Ramos (cell line): ENCODE results near the gene RAI1.

Source experiments
- in situ Hi-C: fragments of 300-500 bp; cut with MboI; formaldehyde crosslinking; loops from one replicate; pipeline ENCODE4 v1.14.3; 2022; ENCODE audit warnings: low sequenced_read_pairs; ENCODE audit not compliant: unreplicated experiment

RAI1 gene

DNA sequence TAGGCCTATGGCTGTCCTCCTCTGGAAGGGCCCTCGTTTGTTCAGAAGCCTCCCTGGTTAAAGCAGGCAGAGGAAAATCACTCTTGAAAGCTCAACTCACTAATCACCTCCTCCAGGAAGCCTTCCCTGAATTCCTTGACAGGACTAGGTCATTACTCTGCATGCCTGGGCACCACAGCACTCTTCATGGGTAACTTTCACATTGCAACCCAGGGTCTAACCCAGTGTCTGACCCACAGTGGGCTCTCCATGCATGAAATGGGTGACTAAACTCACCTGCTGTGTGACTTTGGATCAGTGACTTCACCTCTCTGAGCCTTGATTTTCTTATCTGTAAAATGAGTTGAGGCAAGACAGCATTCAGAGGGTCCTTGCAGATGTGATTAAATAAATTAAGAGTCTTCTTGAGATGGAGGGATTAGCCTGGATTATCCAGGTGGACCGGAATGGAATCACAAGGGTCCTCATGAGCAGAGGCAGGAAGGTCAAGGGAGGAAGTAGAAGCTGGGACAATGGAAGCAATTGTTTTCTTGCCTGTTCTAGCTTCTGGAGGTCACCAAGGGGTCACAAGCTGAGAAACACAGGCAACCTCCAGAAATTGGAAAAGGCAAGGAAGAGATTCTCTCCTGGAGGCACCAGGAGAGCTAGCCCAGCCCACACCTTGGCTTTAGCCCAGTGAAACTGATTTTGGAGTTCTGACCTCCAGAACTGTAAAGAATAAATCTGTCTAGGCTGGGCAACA, 3.8 kb upstream of the RAI1 start:
- in situ Hi-C loops, result loop anchor here (5.0 to 25.0 kb wide), 2 partner anchors 185 to 360 kb away; partner anchors contain the start of genes ATPAF2 and GID4

DNA sequence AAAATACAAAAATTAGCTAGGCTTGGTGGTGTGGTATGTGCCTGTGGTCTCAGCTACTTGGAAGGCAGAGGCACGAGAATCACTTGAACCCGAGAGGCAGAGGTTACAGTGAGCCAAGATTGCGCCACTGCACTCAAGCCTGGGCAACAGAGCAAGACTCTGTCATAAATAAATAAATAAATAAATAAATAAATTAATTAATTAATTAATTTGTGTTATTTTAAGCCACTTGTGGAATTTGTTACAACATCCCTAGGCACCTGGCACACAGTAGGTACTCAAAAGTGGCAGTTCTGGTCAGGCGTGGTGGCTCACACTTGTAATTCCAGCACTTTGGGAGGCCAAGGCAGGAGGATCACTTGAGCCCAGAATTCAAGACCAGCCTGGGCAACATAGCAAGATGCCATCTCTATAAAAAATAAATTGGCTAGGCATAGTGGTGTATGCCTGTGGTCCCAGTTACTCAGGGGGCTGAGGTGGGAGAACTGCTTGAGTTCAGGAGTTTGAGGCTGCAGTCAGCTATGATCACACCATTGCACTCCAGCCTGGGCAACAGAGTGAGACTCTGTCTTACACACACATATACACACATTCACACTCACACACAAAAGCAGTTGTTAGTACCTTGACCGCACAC, 3.1 kb upstream of the RAI1 start:
- in situ Hi-C loops, result loop anchor here (5.0 to 25.0 kb wide), 2 partner anchors 184 to 359 kb away; partner anchors contain the start of genes ATPAF2 and GID4

DNA sequence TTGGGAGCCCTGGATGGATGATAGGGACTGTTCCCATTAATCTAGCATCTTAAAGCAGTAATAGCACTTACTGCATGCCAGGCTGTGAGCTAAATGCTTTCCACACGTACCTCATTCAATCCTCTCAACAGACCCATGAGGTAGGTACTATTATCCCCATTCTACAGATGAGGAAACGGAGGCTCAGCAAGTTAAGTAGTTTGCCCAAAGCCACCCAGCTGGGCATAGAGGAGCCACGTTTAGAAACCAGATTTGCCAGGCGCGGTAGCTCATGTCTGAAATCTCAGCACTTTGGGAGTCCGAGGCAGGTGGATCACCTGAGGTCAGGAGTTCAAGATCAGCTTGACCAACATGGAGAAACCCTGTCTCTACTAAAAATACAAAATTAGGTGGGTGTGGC, 2.0 kb upstream of the RAI1 start:
- in situ Hi-C loops, result loop anchor here (5.0 to 25.0 kb wide), 2 partner anchors 183 to 358 kb away; partner anchors contain the start of genes ATPAF2 and GID4

DNA sequence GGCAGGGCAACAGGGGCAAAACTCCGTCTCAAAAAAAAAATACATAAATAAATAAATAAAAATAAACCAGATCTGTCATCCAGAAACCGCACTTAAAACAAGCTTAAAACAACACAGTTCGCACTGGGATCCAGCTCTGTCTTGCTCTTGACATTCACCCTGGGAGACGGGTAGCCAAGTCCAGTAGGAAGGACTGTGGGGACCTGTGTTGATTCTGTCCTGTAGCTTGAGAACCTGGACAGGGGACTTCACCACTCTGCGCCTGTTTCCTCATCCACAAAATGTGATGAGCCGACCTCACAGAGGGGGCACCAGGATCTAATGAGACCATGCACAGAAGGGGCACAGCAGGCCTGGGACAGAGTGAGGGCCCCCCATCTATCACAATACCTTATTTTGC, 1.5 kb upstream of the RAI1 start:
- in situ Hi-C loops, result loop anchor here (5.0 to 25.0 kb wide), 2 partner anchors 183 to 358 kb away; partner anchors contain the start of genes ATPAF2 and GID4

DNA sequence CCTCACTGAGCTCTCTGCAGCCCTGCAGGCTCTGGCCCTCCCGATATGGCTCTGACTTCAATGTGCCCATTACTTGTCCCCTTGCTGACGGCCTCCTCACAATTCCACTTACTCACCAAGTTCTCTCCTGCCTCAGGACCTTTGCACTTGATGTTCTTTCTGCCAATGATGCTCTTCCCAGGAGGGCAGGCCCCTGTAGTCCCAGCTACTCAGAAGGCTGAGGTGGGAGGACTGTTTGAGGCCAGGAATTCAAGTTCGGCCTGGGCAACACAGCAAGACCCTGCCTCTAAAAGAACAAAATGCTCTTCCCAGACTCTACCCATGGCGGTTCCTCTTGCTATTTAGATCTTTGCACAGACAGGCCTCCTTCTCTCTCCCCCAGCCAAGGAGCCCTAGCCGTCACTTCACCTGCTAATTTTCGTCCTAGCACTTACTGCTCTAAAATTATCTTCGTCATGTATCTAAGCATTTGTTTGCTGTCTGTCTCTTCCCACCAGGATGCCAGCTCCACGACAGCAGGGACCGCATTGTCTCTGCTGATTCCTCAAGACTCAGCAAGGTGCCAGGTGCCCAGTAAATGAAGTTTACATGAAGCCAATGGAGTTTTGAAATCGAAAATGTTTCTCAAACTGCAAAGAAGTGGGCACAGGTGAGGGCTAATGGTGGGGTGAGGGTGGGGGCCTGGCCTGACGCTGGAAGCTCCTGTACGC, 626 bp upstream of the RAI1 start:
- in situ Hi-C loops, result loop anchor here (25.0 kb wide), 1 partner anchor 357 kb away; the partner anchor contains the start of genes ATPAF2 and GID4

DNA sequence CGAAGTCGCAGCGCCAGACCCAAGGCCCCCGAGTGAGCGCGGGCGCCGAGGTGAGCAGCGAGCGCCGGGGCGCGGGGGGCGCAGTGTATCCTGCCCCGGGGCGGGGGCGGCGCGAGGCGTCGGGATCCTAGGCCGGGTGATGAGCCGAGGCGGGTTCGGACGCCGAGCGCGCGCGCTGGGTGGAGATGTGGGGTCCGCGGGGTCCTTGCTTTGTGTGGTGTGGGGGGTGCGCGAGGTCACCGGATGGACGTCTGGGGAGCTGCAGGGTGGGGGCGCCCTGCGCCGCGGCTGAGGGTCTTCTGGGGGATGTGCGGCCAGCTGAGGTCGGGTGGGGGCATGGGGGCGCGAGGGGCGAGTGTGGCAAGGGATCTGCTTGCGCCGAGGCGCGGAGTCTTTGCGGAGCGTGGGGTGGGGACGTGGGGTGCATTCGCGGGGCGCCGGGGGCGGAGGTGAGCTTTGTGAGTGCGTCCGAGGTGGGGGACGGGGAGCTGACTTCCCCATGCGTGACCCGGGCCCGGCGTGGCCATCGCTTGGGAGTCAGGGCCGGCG, 560 bp downstream of the RAI1 start:
- in situ Hi-C loops, result loop anchor here (25.0 kb wide), 1 partner anchor 355 kb away; the partner anchor contains the start of genes ATPAF2 and GID4

DNA sequence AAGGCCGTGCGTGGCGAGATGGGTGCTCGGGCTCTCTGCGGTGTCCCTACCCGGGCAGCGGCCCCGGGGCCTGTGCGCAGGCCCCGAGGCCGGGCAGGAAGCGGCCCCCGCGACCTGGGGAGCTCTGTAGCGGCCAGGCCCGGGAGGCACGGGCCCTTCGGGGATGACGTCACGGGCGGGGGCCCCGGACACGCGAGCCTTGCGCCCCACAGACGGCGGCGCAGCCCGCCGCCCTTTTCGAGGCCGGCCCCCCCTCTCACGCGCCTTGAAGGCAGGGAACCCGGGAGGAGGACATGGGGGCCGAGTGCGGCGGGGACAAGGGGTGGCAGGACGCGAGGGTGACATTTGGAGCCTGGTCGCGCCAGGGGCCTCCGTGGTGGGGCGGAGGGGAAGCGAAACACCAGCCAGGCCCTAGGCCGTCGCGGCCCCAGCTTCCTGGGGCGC, 1.1 kb downstream of the RAI1 start:
- in situ Hi-C loops, result loop anchor here (25.0 kb wide), 1 partner anchor 355 kb away; the partner anchor contains the start of genes ATPAF2 and GID4

DNA sequence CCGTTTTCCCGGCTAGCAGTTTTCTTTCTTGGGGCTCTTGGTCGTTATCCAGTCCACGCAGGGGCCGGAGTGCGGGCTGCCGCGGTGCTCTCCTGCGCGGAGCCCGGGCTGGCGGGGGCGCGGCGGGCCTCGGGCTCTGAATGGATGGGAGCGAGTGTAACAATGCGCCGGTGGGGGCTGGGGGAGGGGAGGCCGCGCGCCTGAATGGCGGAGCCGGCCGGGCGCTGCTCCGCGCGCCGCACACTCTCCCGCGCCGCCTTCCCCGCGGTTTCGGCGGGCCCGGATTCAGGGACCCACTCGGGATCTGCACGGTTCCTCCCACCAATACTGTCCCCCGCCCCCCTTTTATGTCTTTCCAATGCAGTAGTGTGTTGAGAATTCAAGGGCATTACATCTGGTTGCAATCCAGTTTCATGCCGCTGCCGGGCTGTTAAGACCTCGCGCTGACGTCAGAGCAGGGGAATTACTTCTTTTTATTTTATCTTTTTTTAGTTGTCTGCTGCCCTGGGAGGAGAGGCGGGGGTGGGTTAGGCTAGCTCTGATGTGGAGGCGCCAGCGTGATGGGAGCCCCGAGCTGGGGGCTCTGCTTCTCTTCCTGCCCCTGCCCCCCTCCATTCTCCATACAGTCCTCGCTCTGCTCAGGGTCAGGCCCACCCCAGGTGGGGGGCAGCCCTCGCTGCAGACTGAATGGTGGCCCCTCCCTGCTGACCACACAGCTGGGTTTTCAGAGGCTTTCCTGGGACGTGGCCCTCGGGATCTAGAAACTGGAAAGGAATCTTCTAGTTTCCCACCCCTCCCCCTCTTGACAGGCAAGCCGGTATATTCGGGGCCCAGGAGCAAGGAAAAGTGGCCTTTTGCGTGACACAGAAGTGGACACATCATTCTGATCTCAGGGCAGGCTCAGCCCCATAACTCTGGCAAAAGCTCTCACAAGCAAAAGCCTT, 1.8 kb downstream of the RAI1 start:
- in situ Hi-C loops, result loop anchor here (25.0 kb wide), 1 partner anchor 354 kb away; the partner anchor contains the start of genes ATPAF2 and GID4

DNA sequence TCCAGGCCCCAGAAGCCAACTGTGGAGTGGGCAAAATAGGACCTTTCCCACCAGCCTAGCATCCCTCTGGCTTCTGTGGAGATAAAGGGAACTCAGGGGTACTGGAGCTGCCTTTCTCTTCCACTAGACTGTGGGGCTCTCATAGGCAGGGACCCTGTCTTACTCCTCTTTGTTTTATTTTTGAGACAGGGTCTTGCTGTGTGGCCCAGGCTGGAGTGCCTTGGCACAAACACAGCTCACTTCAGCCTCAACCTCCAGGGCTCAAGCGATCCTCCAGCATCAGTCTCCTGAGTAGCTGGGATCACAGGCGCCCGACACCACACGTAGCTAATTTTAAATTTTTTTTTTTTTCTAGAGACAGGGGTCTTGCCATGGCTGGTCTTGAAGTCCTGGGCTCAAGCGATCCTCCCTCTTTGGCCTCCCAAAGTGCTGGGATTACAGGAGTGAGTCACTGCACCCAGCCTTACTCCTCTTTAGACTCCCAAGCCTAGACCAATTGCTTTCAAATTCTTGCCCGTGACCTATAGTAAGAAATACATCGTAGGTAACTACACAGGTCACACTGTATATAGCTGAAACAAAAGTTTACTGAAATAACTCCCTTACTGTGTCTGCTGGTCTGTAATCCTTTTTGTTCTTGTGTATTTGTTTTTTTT, 2.6 kb downstream of the RAI1 start:
- in situ Hi-C loops, result loop anchor here (25.0 kb wide), 1 partner anchor 353 kb away; the partner anchor contains the start of genes ATPAF2 and GID4

DNA sequence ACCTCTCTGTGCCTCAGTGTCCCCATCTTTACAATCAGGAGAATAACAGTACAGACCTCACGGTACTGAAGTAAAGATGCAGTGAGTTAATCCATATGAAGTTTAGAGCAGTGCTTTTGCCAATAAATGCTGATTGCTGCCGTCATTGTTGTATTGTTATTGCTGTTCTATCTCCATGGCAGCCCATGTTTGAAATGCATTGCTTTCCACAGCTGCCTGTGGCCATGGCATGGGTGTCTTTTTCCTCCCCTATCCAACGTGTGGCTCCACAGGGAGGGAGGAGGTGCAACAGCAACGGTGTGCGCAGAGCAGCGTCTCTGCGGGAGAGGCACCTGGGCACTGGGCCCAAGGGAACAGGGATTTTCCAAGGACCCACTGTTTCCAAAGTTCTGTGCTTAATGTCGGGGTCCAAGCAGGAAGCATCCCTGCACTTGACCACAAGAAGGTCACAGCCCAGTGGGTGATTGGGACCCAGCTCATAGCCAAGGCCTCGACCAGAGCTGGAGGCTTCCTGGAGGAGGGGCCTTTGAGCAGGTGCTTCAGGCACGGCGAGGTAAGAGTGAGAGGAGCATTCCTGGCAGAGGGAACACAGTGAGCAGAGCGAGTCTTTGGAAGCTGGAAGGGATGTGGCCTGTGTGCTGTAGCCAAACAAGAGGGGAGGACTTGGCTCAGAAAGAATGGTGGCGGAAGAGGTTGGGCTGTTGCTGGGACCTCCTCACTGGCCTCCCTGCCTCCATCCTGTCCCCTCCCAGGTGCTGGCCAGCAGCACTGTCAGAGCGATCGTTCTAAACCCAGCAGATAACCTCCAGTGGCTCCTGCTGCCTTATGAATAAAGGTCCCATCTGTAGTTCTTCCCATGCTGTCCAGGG, 3.9 kb downstream of the RAI1 start:
- in situ Hi-C loops, result loop anchor here (25.0 kb wide), 1 partner anchor 352 kb away; the partner anchor contains the start of genes ATPAF2 and GID4

DNA sequence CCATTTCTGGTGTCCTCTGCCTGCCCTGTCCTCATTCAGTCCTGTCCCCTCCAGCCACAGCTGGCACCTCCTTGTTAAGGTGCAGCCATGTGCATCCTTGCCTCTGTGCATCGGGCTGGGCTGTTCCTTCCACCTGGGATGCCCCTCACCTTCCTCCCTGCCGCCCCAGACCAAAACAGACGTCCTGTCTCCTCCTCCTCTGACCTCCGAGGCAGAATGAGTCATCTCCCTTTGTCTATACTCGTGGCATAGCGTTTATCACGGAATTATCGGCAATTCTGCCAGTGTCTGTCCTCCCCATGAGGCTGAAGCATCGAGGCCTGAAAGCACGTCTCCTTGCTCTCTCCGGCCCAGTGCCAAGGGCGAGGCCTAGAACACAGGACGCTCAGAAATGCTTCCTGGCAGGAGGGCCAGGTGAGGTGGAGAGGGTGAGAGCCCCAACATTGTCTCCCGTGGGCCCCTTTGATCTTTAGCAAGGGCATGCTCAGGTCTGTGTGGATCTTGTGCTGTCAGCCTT, 4.6 kb downstream of the RAI1 start:
- in situ Hi-C loops, result loop anchor here (25.0 kb wide), 1 partner anchor 351 kb away; the partner anchor contains the start of genes ATPAF2 and GID4

DNA sequence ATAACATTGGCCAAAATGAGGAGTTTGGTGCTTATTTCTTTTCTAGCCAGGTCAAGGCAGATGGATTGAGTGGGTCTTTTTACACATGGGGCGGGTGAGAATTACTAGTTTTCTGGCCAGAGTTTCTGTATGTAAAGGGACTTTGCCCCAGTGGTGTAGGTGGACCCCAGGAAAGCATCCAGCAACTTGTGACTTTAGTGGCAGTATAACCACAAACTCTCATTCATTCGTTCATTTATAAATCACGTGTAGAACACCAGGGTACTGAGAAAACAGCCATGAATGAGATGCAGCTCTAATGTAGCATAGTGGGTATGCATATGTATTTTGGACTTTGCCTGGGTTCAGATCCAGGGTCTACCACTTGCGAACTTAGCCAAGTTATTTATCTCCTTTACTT, 8.1 kb downstream of the RAI1 start:
- in situ Hi-C loops, result loop anchor here (25.0 kb wide), 1 partner anchor 348 kb away; the partner anchor contains the start of genes ATPAF2 and GID4

DNA sequence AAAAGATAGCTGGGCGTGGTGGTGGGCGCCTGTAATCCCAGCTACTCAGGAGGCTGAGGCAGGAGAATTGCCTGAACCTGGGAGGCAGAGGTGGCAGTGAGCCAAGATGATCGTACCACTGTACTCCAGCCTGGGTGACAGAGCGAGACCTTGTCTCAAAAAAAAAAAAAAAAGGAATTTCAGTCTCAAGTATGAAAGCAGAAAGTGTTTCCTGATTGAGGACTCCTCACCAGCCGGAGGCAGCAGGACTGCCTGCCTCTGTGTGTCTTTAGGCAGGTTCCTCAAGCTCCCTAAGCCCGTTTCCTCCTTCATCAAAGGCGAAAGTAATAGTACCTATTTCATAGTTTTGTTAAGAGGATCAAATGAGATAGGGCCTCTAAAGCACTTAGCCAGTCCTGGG, 9.0 kb downstream of the RAI1 start:
- in situ Hi-C loops, result loop anchor here (25.0 kb wide), 1 partner anchor 347 kb away; the partner anchor contains the start of genes ATPAF2 and GID4

DNA sequence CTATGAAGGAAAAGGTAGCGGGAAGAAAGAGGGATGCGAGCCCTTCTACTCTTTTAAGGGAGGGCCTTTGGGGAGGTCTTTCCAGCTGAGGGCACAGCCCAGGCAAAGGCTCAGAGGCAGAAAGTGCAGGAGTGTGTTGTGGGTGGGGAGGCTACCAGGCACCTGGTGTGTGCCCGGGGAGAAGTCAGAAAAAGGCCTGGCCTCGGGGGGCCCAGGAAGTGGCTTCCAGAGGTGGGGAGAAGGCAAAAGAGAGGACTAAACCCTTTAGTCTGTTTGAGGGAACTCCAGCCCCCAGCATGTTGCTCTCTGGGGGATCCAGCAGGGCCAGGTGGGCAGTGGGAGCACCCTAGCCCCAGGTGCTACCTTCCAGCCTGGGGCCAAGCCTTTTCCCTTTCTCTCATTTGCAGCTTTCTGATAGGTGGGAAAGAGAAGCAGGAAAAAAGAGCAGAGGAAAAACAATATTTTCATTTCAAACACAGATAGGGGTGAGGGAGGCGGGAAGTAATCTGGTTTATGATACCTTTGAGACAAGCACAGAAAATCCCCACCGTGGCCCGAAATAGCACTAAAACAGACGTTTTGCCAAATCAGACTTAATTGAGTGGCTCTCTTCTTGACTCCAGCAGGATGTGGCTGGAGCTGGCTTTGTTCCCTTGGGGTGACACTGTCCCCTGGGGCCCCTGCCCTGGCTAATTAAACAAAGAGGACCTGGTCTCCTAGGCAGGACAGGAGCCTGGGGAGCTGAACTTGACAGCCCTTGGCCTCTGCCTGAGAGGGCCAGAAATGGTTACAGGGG, 10.4 kb downstream of the RAI1 start:
- in situ Hi-C loops, result loop anchor here (25.0 kb wide), 1 partner anchor 346 kb away; the partner anchor contains the start of genes ATPAF2 and GID4

DNA sequence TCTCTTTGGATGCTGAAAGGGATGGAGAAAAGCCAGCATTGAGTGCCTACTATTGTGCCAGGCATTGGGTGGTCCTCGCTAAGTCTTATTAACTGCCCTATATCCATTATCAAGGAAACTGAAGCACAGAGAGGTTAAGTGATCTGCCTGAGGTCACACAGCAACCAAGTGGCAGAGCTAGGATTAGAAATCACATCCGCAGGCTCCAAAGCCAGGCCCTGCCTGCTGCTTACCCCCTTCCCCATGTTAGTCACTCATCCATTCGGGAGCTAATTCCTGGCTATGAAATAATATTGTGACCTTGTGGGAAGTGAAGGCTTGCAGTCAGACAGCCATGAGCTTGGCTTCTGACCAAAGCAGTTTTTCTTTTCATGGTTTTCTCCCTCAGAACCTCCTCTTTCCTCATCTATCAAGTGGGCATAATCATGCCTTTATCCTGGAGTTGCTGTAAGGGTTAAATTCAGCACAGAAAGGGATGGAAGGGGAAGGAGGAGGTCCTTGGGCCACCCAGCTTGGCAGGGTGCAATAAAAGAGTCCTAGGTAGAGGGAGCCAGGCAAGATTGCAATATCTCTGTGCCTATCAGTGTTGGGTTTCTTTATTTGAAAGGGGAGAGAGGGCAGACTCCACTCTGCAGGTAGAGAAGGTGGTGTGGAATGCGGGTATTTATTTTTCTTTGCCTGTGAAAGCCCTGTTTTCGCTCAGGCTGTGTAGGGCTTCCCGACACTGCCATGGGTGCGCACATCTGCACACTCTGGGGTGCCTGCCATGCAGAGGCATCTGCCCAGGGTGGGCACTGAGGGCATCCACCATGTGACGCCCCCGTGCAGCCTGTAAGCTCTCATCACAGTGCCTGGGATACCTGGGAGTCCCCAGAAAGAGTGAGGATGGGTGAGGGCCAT, 11.3 kb downstream of the RAI1 start:
- in situ Hi-C loops, result loop anchor here (25.0 kb wide), 1 partner anchor 345 kb away; the partner anchor contains the start of genes ATPAF2 and GID4
